PC-9 (cell line): ENCODE data around the gene SCARB1.

Experiments
- EZH2 ChIP-seq: fragments of 200-600 bp; sonication (generic); IDR thresholded peaks from 2 replicates; pipeline ENCODE4 v1.8.0; 2017; ENCODE audit warnings: antibody characterized with exemption, low read depth
- TF ChIP-seq, protein P1 (sequence below): fragments of 200-600 bp; sonication (generic); conservative IDR thresholded peaks from 2 replicates; pipeline ENCODE4 v1.6.1; 2017; ENCODE audit warnings: mixed run types, antibody characterized with exemption, mild to moderate bottlenecking, moderate library complexity

DNA sequence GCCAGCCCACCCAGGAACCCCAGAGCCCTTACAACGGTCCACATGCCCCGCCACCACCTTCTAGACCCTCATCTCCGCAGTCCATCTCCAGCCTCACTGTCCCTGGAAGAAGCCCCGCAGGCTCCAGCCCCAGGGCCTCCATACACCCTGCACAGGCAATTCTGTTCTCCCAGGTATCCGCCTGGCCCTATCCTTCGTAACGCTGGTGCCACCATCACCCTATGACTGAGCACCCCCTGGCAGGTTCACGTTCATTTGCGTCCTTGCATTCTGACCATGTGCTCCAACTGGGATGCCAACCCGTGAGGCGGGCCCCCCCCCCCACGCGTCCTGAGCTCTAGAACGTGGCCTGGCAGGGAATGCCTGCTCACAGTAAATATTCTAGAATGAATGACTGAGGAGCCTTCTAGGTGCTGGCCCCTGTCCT, 675 bp upstream of the SCARB1 start:
- TF ChIP-seq, protein P1, sequence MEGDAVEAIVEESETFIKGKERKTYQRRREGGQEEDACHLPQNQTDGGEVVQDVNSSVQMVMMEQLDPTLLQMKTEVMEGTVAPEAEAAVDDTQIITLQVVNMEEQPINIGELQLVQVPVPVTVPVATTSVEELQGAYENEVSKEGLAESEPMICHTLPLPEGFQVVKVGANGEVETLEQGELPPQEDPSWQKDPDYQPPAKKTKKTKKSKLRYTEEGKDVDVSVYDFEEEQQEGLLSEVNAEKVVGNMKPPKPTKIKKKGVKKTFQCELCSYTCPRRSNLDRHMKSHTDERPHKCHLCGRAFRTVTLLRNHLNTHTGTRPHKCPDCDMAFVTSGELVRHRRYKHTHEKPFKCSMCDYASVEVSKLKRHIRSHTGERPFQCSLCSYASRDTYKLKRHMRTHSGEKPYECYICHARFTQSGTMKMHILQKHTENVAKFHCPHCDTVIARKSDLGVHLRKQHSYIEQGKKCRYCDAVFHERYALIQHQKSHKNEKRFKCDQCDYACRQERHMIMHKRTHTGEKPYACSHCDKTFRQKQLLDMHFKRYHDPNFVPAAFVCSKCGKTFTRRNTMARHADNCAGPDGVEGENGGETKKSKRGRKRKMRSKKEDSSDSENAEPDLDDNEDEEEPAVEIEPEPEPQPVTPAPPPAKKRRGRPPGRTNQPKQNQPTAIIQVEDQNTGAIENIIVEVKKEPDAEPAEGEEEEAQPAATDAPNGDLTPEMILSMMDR, result no peak
- TF ChIP-seq EZH2, result no peak
